Ovary (tissue), 3 donors: ENCODE results near the gene ETF1.

ENCODE experiments used
- POLR2A ChIP-seq: fragments of 450-650 bp; IDR thresholded peaks from one replicate; pipeline ENCODE4 v1.6.1; 2017; ENCODE audit warnings: antibody characterized with exemption, mild to moderate bottlenecking, moderate library complexity
- TF ChIP-seq, protein P1 (sequence below), 3 donors: fragments of 450-650 bp in 2 of 3; fragments of 200-600 bp in 1 of 3; IDR thresholded peaks; one replicate each; pipeline versions ENCODE4 v1.5.1 to v1.8.0; 2016 to 2022; ENCODE audit warnings: antibody characterized with exemption in 3 of 3, mild to moderate bottlenecking in 1 of 3
- donor health status: DM: no; HTN: no; CAD: no.

DNA sequence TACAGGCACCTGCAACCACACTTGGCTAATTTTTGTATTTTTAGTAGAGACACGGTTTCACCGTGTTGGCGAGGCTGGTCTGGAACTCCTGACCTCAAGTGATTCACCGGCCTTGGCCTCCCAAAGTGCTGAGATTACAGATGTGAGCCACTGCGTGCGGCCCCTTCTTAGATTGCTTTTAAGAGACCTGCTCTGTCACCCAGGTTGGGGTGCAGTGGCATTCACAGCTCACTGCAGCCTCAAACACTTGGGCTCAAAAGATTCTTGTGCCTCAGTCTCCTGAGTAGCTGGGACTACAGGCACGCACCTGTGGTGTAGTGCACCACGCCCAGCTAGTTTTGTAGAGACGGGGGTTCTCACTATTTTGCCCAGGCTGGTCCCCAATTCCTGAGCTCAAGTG lies 21.2 kb upstream of the ETF1 start:
- TF ChIP-seq POLR2A: no peak
- TF ChIP-seq, protein P1, sequence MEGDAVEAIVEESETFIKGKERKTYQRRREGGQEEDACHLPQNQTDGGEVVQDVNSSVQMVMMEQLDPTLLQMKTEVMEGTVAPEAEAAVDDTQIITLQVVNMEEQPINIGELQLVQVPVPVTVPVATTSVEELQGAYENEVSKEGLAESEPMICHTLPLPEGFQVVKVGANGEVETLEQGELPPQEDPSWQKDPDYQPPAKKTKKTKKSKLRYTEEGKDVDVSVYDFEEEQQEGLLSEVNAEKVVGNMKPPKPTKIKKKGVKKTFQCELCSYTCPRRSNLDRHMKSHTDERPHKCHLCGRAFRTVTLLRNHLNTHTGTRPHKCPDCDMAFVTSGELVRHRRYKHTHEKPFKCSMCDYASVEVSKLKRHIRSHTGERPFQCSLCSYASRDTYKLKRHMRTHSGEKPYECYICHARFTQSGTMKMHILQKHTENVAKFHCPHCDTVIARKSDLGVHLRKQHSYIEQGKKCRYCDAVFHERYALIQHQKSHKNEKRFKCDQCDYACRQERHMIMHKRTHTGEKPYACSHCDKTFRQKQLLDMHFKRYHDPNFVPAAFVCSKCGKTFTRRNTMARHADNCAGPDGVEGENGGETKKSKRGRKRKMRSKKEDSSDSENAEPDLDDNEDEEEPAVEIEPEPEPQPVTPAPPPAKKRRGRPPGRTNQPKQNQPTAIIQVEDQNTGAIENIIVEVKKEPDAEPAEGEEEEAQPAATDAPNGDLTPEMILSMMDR (IDR thresholded peaks at IDR 0.05): no peak
